GM18909 (cell line): ENCODE results near the gene ALPK3.
"Not testable (repeated sequence)": the region's sequence is repeated elsewhere in the genome, so short reads cannot be mapped to it uniquely, and the experiment has no call there.

Experiments used
- ATAC-seq: cut with Tn5 transposase; IDR thresholded peaks from one replicate; pipeline ENCODE4 v1.9.1; 2021; ENCODE audit warnings: mild to moderate bottlenecking; ENCODE audit not compliant: unreplicated experiment, poor library complexity

Gene ALPK3

DNA sequence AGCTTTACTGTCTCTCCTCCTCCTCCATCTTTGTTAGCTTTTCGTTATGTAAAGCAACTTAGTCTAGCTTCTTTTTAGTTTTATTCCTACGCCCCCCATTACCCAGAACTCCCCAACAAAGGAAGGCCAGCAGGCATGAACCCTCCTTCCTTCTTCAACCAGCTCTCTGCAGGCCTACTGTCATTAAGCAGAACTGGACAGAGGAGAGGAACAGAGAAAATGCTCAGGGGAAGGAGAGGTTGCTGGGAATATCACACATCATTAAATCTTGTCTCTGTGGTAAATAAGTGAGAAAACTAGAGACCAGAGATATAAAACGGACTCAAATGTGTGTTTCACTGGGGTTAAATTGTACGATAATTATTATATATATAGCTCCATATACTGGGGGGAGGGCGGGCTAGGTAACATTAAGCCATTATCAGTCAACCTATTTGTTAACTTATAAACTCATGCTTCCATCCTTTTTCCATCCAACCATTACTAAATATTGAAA, 48.0 kb downstream of the ALPK3 start:
- ATAC-seq: no peak

- no peak for ATAC-seq
Observed at GRCh38 chr15:84868037-84868880, 51.1 kb downstream of the ALPK3 start.

GRCh38 chr15:84869510-84869909, 52.4 kb downstream of the ALPK3 start:
- ATAC-seq: no peak

- no peak for ATAC-seq
Observed at GRCh38 chr15:84871428-84871985, 54.4 kb downstream of the ALPK3 start.

- no peak for ATAC-seq
Observed at GRCh38 chr15:84872009-84872910, 55.1 kb downstream of the ALPK3 start.

DNA sequence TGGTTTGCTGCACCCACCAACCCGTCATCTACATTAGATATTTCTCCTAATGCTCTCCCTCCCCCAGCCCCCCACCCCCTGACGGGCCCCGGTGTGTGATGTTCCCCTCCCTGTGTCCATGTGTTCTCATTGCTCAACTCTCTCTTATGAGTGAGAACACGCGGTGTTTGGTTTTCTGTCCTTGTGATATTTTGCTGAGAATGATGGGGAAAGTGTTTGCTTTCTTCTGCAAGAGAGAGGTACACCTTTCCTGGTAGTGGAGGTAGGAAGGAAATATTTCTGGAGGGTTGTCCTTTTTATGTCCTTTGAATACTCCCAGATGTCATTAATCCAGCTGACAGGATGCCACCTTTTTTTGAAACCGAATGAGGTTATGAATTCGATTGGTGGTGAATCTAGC, 56.8 kb downstream of the ALPK3 start:
- no peak for ATAC-seq

GRCh38 chr15:84874981-84875699, 58.0 kb downstream of the ALPK3 start:
- ATAC-seq: no peak

DNA sequence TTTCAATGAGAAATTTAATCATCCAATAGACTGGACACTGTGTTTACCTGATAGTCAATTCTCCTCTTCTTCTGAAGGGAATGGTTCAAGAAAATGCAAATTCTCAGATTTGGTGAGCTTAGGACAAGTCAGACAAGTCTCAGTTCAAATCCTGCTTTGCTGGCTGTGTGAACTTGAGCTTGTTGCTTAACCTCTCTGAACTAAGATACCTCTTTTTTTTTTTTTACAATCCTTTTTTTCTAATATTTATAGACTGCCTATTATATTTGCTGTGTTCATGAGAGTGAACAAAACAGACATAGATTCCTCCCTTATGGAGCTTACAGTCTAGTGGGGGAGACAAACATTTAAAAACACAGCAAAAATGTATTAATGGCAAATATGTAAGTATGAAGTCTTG, 59.1 kb downstream of the ALPK3 start:
- no peak for ATAC-seq

DNA sequence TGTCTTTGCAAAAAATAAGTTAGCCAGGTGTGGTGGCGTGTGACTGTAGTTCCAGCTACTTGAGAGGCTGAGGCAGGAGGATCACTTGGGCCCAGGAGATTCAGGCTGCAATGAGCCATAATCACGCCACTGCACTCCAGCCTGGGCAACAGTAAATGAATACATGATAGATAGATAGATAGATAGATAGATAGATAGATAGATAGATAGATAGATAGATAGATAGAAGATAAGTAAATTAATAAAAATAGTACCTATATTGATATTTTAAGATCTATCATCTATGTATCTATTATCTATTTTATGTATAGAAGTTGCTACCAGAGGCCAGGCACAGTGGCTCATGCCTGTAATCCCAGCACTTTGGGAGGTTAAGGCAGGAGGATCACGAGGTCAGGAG, 60.5 kb downstream of the ALPK3 start:
- ATAC-seq: not testable (repeated sequence)

GRCh38 chr15:84878504-84878903, 61.3 kb downstream of the ALPK3 start:
- ATAC-seq: no peak

DNA sequence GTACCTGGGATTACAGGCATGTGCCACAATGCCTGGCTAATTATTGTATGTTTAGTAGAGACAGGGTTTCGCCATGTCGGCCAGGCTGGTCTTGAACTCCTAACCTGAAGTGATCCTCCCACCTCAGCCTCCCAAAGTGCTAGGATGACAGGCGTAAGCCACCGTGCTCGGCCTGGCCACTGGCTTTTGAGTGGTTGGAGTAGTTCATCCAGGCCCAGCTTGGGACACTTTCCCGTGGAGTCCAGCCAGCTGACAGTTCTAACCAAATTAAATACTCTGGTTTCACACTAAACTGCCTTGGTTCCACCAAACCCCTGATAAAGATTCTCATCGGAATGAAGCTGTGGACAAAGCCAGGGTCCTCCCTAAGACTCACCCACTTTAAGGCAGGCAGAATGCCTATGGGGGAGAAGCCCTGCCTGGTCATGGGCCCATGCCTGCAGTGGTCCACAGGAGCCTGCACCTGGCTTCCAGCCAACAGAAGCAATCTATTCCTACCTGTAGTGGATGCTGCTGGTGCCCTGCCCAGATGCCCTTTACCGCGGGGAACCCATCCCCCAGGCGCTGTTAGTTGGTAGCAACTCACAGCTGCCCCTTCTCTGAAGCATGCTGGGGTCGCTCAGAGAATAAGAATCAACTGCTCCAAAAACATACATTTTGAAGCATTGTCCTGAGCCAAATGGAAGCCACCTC, 62.1 kb downstream of the ALPK3 start:
- no peak for ATAC-seq

- ATAC-seq: no peak
Observed at GRCh38 chr15:84880007-84880406, 62.9 kb downstream of the ALPK3 start.

DNA sequence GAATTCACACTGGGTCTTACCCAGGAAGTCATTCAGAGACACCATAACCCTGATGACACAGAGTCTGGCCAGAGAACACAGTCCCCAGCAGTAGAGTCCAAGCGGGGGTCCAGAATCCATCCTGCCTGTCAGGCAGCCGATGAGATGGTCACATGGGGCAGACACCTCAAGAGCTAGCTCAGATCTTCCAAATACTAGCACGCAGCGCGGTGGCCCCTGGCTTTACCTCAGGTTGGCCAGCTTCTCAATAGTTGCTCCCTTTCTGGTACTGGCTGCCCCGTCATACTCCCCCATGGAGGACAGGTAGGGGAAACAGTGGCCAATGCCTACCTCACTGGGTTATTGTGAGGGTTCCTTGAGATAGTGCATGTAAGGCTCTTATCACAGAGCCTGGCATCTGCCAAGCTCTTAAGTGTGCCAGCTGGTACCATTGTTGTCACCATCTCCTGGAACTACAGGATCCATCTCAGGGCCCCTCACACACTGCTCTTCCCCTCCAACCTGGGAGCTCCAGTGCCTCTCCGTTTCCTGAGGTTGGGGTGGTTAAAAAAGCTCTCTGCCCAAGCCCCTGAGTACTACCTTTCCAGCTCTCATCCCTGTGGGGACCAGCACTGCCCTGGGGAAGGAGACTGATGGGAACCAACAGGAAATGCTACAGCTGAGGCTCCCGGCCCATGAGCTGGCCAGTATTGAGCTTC, 63.8 kb downstream of the ALPK3 start:
- no peak for ATAC-seq

DNA sequence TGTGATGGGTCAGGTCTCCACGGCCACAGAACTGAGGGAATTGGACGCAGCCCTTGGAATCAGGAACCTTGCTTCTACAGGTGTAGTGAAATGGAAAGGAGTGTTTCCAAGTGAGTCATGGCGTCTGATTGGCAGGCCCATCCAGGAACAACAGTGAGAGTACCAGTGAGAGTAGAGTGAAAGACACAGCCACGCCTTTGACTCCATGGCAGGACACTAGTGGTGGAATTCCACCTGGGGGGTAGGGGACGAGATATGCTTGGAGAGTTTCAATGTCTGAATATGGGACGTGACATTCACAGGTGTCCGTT, 64.3 kb downstream of the ALPK3 start:
- no peak for ATAC-seq

GRCh38 chr15:84883466-84883865, 66.3 kb downstream of the ALPK3 start:
- no peak for ATAC-seq

DNA sequence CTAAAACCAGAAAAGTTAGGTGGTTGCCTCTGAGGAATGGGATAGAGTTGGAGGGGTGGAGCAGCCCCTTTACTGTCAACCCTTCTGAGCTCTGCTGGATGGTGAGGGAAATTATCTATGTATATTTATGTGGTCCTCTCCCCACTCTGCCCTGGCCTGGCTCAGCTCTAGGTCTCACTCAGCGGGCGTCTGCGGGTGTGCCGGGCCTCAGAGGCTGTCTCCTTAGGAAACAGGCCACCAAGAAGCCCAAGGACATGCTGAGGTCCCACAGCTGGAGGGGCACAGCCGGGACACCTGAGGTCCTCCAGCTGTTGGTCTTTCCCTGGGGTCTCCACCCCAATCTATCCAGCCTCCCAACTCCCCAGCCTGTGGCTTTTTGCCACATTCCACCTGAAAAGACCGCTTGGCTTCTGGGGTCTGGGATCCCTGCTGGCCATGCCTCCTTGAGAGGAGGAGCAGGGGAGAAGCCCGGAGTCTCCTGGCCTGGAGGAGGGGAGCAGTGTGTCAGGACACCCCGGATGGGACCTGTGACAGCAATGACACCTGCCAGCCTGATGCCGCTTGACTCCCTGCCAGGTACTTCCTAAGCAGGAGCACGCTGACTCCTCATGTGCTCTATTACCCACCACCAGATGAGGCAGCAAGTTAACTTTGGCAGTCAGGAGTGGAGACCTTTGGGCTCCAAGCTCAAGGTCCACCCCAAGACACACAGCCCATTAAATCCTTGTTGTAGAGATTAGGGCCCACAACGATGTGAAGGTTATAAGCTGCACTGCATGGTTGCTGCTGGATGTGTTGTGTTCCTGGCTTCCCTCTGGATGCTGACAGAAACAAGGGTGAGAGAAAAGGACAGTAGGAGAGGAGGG, 67.0 kb downstream of the ALPK3 start, which contains the start of gene SLC28A1:
Gene SLC28A1 (plus strand): TSS at position 747 of the 866 bp plus-strand sequence. CDS start 3,099 bp downstream, outside the sequence.
- ATAC-seq: no peak

DNA sequence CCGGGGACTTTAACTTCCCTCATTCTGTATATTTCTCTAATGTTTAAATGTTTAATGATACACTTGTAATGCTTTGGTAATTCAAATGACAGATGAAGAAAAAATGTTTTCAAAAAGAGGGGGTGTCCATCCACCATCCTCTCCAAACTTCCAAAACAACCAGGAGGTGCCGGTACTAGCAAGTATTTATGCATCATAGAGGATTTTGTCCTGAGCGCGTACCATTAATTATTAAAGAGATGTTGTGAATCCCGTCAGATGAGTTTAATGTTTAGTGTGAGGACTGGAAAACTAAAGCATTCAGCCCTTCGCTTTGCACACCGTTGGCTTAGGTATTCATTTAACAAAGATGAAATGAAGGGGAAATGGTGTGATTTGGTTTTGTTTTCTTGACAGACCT, 68.6 kb downstream of the ALPK3 start:
- no peak for ATAC-seq
